Uterus (tissue), 4 donors: ENCODE data around the gene GRIK2. TPM values are rescaled to one million over a fixed set of nuclear protein-coding genes. Genes with fewer than 3 reads are reported as not detected.

Source experiments
- DNase-seq, 2 donors: peaks; one replicate each; pipeline ENCODE4 v3.0.0-alpha.2; 2019 to 2020
- H3K27ac ChIP-seq, 2 donors: fragments of 200-600 bp; sonication (generic); 1 replicate in 1 of 2; 2 replicates in 1 of 2; pipeline ENCODE4 v1.5.1; 2016 to 2018
- H3K27me3 ChIP-seq, 2 donors: fragments of 200-600 bp; sonication (generic); one replicate each; pipeline ENCODE4 v1.5.1; 2018 to 2019; ENCODE audit warnings: control low read depth in 1 of 2
- H3K36me3 ChIP-seq, 2 donors: fragments of 200-600 bp; sonication (generic); one replicate each; pipeline ENCODE4 v1.5.1; 2019; ENCODE audit warnings: control low read depth in 1 of 2
- H3K4me1 ChIP-seq, 2 donors: fragments of 200-600 bp; sonication (generic); one replicate each; pipeline ENCODE4 v1.5.1; 2018 to 2019; ENCODE audit warnings: control low read depth in 1 of 2
- H3K4me3 ChIP-seq, 2 donors: fragments of 200-600 bp; sonication (generic); 1 replicate in 1 of 2; 2 replicates in 1 of 2; pipeline ENCODE4 v1.5.1; 2018 to 2019; ENCODE audit warnings: mild to moderate bottlenecking in 1 of 2
- H3K9me3 ChIP-seq, 2 donors: fragments of 200-600 bp; sonication (generic); one replicate each; pipeline ENCODE4 v1.5.1; 2019; ENCODE audit warnings: control low read depth in 1 of 2
- CTCF ChIP-seq, 4 experiments: fragments of 200-600 bp in 2 of 4; fragments of 450-650 bp in 2 of 4; sonication (generic) in 2 of 4; IDR thresholded peaks; one replicate each; pipeline ENCODE4 v1.5.1; 2016 to 2019; ENCODE audit warnings: antibody characterized with exemption in 4 of 4, mild to moderate bottlenecking in 2 of 4, moderate library complexity in 1 of 4
- POLR2A ChIP-seq, 2 donors: fragments of 450-650 bp; IDR thresholded peaks; one replicate each; pipeline ENCODE4 v1.6.1; 2016; ENCODE audit warnings: antibody characterized with exemption in 2 of 2, mild to moderate bottlenecking in 1 of 2, moderate library complexity in 1 of 2
- intact Hi-C: fragments of 100-400 bp; cut with DNase I; formaldehyde crosslinking; loops from one replicate; pipeline ENCODE4 v1.15.1; 2023; ENCODE audit warnings: low total_unique reads
- total RNA-seq, 4 donors: library from RNA; depleted of rRNA in 3 of 4; stranded (reverse); fragments of >200 nt in 3 of 4; gene quantifications; one replicate each; pipeline versions ENCODE4 v1.1.0 to v1.2.4, GENCODE V29; 2014 to 2023
- donor health status: DM: yes; HTN: yes; CAD: no.

The GRIK2 gene
- total RNA-seq, 4 donors from 2014 or later: 0.76 to 13.1 TPM; not detected in 2

- Histone ChIP-seq H3K4me1 (no peaks in the 10 kb centered on the region), H3K27ac (no peak overlapping the region), H3K9me3 (no peaks in the 10 kb centered on the region), H3K27me3 (no peaks in the 10 kb centered on the region), H3K4me3 (no peak overlapping the region), H3K36me3 (no peaks in the 10 kb centered on the region)
- DNase-seq: no peak
- TF ChIP-seq CTCF (IDR thresholded peaks at IDR 0.05): no peak
- TF ChIP-seq POLR2A (IDR thresholded peaks at IDR 0.05): no peak
- intact Hi-C loops: no loop called here
Measured at GRCh38 chr6:101940391-101940790, 546.9 kb downstream of the GRIK2 start.

GRCh38 chr6:101956961-101957360 is 563.5 kb downstream of the GRIK2 start:
- H3K27me3 ChIP-seq: no peaks in the 10 kb centered on the region
- H3K36me3 ChIP-seq: no peaks in the 10 kb centered on the region
- no peak for TF ChIP-seq POLR2A (IDR thresholded peaks at IDR 0.05)
- TF ChIP-seq CTCF (IDR thresholded peaks at IDR 0.05): no peak
- DNase-seq: no peak
- no peaks in the 10 kb centered on the region for H3K4me1 ChIP-seq
- H3K27ac ChIP-seq: no peak overlapping the region
- H3K4me3 ChIP-seq: no peak overlapping the region
- H3K9me3 ChIP-seq: no peaks in the 10 kb centered on the region
- intact Hi-C loops: no loop called here

DNA sequence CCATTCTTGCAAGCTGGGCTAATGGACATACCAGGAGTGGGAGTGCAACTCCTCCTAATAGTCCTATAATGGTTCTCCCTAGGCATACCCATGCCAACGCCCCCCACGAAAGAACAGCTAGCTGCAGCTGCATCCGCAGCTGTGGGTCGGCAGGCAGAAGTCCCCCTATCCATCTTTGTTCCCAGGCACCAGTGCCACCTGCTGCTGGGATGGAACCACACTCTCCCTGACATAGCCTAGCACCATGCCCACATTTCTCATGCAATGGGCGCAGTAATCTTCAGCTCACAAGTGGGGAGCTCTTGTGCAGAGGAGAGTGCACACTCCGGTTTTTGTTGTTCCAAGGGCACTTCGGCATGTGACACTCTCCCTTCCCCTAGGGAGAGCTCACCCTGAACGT is 567.8 kb downstream of the GRIK2 start:
- intact Hi-C loops: no loop called here
- Histone ChIP-seq H3K4me1 (no peaks in the 10 kb centered on the region), H3K27ac (no peak overlapping the region), H3K36me3 (no peaks in the 10 kb centered on the region), H3K27me3 (no peaks in the 10 kb centered on the region), H3K9me3 (no peaks in the 10 kb centered on the region), H3K4me3 (no peak overlapping the region)
- DNase-seq: no peak
- TF ChIP-seq CTCF (IDR thresholded peaks at IDR 0.05) (no peak), POLR2A (IDR thresholded peaks at IDR 0.05) (no peak)

GRCh38 chr6:101980924-101981323 is 587.4 kb downstream of the GRIK2 start:
- H3K36me3 ChIP-seq: no peaks in the 10 kb centered on the region
- intact Hi-C loops: no loop called here
- TF ChIP-seq CTCF (IDR thresholded peaks at IDR 0.05): no peak
- TF ChIP-seq POLR2A (IDR thresholded peaks at IDR 0.05): no peak
- H3K9me3 ChIP-seq: no peaks in the 10 kb centered on the region
- H3K4me1 ChIP-seq: no peaks in the 10 kb centered on the region
- no peak overlapping the region for H3K4me3 ChIP-seq
- no peak overlapping the region for H3K27ac ChIP-seq
- DNase-seq: no peak
- H3K27me3 ChIP-seq: no peaks in the 10 kb centered on the region

DNA sequence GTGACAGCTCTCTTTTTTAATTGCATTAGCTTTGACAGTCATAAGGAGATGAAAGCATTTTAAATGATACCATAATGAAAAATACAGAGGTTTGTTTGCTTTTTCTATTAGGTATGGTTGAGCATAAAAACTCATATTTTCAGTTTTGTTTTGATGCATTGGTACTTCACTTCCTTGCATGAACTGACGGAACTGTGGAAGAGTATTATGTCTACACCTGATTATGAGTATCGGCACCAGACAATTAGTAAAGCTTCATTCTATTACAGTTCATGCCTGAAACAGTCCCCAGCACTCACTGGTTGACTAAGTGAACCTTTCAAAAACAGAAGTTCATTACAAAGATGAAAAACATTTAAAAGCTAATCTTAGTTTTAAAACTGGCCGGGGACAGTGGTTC is 593.0 kb downstream of the GRIK2 start:
- Histone ChIP-seq H3K9me3 (no peaks in the 10 kb centered on the region), H3K27ac (no peak overlapping the region), H3K4me3 (no peak overlapping the region), H3K36me3 (no peaks in the 10 kb centered on the region), H3K27me3 (no peaks in the 10 kb centered on the region), H3K4me1 (no peaks in the 10 kb centered on the region)
- no peak for DNase-seq
- TF ChIP-seq CTCF (IDR thresholded peaks at IDR 0.05) (no peak), POLR2A (IDR thresholded peaks at IDR 0.05) (no peak)
- intact Hi-C loops: no loop called here
